IMR-90 (cell line): Measurements from ENCODE around the gene DISP2.

ENCODE experiments used
- BHLHE40 ChIP-seq: fragments of 150-350 bp; IDR thresholded peaks from 2 replicates; pipeline ENCODE4 v1.6.1; 2016; ENCODE audit warnings: mild to moderate bottlenecking, low read depth, low read length
- CEBPB ChIP-seq: IDR thresholded peaks from 2 replicates; pipeline ENCODE4 v1.6.1; 2012; ENCODE audit warnings: low read depth, low read length, improper control_type of control experiment
- CHD1 ChIP-seq: IDR thresholded peaks from 2 replicates; pipeline ENCODE4 v1.6.1; 2012; ENCODE audit warnings: low read depth, low read length, improper control_type of control experiment
- FOS ChIP-seq: fragments of 150-350 bp; IDR thresholded peaks from 2 replicates; pipeline ENCODE4 v1.6.1; 2016; ENCODE audit warnings: low read depth, low read length
- MAFK ChIP-seq: IDR thresholded peaks from 2 replicates; pipeline ENCODE4 v1.6.1; 2012; ENCODE audit warnings: low read depth, low read length, improper control_type of control experiment
- MAZ ChIP-seq: IDR thresholded peaks from 2 replicates; pipeline ENCODE4 v1.6.1; 2012; ENCODE audit warnings: low read depth, mild to moderate bottlenecking, low read length, improper control_type of control experiment, moderate library complexity, borderline replicate concordance
- MXI1 ChIP-seq: IDR thresholded peaks from 2 replicates; pipeline ENCODE4 v1.6.1; 2012; ENCODE audit warnings: low read depth, mild to moderate bottlenecking, low read length, moderate library complexity, borderline replicate concordance
- POLR2A ChIP-seq: IDR thresholded peaks from 2 replicates; pipeline ENCODE4 v1.6.1; 2012; ENCODE audit warnings: mild to moderate bottlenecking, low read depth, low read length
- RAD21 ChIP-seq: IDR thresholded peaks from 2 replicates; pipeline ENCODE4 v1.6.1; 2012; ENCODE audit warnings: low read length, improper control_type of control experiment
- RCOR1 ChIP-seq: IDR thresholded peaks from 2 replicates; pipeline ENCODE4 v1.6.1; 2012; ENCODE audit warnings: mild to moderate bottlenecking, low read length, improper control_type of control experiment; ENCODE audit not compliant: insufficient replicate concordance
- SMC3 ChIP-seq: fragments of 150-350 bp; IDR thresholded peaks from 2 replicates; pipeline ENCODE4 v1.6.1; 2016; ENCODE audit warnings: low read depth, mild to moderate bottlenecking, antibody characterized with exemption, low read length, moderate library complexity
- TF ChIP-seq, protein P1 (sequence below): conservative IDR thresholded peaks from 2 replicates; pipeline ENCODE4 v1.5.1; 2012; ENCODE audit warnings: mild to moderate bottlenecking, low read depth, low read length, improper control_type of control experiment
- TF ChIP-seq, protein P2 (sequence below): fragments of 150-350 bp; IDR thresholded peaks from 2 replicates; pipeline ENCODE4 v1.6.1; 2017; ENCODE audit warnings: mild to moderate bottlenecking, antibody characterized with exemption, low read length, low read depth

DNA sequence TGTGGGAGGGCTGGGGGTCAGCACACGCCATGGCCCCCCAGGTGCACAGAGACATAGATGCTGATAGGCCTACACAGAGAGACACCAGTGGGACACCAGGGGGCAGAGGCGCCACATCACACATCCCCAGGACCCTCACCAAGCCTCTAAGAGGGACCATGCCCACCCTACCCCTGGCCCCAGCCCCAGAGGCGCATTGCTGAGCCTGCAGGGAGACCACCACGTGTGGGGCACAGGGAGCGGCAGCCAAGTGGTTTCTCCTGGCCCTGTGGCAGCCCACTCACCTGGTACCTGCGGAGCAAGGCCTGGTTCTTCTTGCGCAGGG, 18.4 kb upstream of the DISP2 start:
- TF ChIP-seq, protein P1, sequence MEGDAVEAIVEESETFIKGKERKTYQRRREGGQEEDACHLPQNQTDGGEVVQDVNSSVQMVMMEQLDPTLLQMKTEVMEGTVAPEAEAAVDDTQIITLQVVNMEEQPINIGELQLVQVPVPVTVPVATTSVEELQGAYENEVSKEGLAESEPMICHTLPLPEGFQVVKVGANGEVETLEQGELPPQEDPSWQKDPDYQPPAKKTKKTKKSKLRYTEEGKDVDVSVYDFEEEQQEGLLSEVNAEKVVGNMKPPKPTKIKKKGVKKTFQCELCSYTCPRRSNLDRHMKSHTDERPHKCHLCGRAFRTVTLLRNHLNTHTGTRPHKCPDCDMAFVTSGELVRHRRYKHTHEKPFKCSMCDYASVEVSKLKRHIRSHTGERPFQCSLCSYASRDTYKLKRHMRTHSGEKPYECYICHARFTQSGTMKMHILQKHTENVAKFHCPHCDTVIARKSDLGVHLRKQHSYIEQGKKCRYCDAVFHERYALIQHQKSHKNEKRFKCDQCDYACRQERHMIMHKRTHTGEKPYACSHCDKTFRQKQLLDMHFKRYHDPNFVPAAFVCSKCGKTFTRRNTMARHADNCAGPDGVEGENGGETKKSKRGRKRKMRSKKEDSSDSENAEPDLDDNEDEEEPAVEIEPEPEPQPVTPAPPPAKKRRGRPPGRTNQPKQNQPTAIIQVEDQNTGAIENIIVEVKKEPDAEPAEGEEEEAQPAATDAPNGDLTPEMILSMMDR, result 0 out of 2 replicates have a peak, but pooled peaks have one; percentile 21
- no peak for TF ChIP-seq BHLHE40
- TF ChIP-seq FOS, result no peak
- TF ChIP-seq MXI1, result no peak
- no peak for TF ChIP-seq SMC3
- no peak for TF ChIP-seq POLR2A
- TF ChIP-seq MAZ, result no peak
- no peak for TF ChIP-seq CHD1
- TF ChIP-seq, protein P2, sequence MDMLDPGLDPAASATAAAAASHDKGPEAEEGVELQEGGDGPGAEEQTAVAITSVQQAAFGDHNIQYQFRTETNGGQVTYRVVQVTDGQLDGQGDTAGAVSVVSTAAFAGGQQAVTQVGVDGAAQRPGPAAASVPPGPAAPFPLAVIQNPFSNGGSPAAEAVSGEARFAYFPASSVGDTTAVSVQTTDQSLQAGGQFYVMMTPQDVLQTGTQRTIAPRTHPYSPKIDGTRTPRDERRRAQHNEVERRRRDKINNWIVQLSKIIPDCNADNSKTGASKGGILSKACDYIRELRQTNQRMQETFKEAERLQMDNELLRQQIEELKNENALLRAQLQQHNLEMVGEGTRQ, result no peak
- TF ChIP-seq MAFK, result no peak
- TF ChIP-seq RAD21, result peak; percentile 31; the same call in 1 of the 2 replicates
- no peak for TF ChIP-seq RCOR1
- no peak for TF ChIP-seq CEBPB
